Femur (tissue), 1 donor: ENCODE measurements around the gene NIPAL4.
"Not testable (repeated sequence)": the region's sequence is repeated elsewhere in the genome, so short reads cannot be mapped to it uniquely, and the experiment has no call there.

Experiments
- DNase-seq: peaks from one replicate; pipeline ENCODE4 v3.0.0-alpha.2; 2017

Gene NIPAL4

GRCh38 chr5:157463621-157464518 is 3.9 kb downstream of the NIPAL4 start:
- DNase-seq = no peak

DNA sequence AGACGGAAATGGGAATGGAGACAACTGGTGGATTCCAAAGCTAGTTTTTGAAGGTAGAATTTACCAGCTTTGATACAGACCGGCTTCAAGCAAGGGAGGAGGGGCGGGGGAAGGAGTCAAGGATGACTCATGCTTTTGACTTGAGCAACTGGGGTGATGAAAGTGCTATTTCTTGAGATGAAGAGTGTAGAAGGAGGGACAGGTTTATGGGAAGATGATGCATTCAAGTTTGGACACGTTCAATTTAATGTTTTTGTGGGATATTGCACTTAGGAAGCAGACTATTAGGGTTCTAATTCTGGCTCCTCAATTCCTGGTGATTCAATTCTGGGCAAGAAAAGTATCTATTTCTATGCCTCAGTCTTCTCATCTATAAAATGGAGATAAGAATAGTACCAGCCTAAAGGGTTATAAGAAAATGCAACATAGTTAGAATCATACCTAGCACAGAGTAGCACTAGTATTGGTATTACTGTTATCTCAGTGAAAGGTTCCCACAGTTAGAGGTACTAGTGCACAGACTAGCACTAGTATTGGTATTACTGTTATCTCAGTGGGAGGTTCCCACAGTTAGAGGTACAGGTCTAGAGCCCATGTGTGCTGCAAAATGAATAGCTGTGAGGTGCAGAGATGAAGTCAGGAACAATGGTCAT is 4.6 kb downstream of the NIPAL4 start:
- no peak for DNase-seq

- no peak for DNase-seq
Measured at GRCh38 chr5:157468293-157468965, 8.4 kb downstream of the NIPAL4 start.

- DNase-seq = no peak
Measured at GRCh38 chr5:157469073-157469472, 9.1 kb downstream of the NIPAL4 start.

GRCh38 chr5:157469687-157470086 is 9.7 kb downstream of the NIPAL4 start:
- DNase-seq = no peak

DNA sequence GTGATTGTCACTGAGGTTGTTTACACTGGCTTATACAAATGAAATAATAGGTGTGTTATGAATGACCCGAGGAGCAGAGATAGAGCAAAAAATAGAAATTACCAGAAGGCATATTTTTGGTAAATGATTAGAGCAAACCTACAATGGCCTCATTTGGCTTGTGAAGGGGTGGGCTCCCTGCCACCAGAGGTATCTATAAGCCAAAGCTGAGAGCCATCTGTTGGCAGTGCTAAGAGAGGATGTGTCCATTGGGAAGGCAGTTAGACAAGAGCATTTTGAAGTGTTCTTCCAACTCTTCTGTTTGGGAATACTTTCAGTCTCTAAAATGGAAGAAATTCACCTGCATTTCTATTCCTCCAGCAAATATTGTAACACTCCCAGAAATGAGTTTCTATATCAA is 10.6 kb downstream of the NIPAL4 start:
- DNase-seq = no peak

DNA sequence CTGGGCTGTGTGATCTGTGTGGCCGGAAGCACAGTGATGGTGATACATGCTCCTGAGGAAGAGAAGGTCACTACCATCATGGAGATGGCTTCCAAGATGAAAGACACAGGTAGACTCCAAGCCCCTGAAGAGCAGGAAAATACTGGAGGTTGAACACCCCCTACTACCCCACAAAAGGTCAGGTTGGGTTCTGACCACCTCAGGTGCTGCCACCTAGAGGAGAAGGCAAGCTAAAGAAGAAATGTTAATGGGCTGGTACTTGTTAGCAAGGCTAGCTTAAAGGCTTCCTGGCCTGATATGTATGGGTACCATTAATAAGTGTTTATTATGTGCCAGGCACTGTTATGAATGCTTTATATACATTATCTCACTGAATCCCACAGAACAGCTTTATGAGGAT is 11.7 kb downstream of the NIPAL4 start:
- DNase-seq = no peak

- no peak for DNase-seq
Measured at GRCh38 chr5:157473383-157474320, 13.6 kb downstream of the NIPAL4 start.

DNA sequence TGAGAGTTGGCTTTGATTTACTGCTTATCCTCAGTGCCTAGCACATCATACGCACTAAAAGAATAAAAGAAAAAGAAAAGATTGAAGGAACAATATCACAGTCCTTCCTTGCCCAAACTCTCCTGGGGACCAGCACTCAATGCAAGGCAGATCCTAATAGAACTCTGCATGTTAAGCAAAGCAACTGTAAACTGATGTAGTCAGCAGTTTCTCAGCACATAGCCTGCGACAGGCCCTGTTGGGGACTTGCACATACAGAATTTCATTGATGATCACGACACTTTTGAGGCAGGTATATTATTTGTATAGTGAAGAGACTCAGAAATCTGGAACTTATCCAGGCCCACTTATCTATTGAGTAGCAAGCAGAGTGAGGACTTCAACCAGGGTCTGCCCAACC is 15.4 kb downstream of the NIPAL4 start:
- DNase-seq = no peak

DNA sequence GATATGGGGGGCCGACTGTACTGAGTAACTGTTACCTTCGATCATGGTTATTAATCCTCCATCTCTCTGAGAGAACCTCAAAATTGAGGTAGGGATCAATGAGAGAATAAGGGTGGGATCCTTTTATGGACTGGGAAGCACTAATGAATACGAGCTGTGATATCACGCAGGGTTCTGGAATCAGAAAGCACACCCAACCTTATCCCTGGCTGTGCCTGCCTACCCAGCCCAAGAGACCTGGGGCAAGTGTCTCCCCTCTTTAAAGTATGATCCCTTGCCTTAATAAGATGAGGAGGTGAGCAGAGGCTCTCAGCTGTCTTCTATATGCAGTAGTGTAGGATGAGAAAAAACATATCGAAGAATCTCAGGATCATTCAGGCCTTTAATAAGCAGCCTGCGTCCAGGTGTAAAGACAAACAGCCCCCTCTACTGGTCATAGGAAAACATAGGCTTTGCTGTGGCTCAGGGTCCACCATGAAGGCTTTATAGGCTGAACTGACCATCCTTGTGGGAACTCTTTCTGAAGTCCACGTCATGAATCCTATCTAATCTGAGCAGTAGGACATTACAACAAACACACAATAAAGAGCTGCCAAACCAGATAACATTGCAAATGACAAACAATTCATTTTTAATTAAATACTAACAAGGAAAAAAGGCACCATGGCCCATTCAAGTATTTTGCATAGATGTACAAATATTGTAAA is 16.8 kb downstream of the NIPAL4 start:
- peak; percentile 52 for DNase-seq

DNA sequence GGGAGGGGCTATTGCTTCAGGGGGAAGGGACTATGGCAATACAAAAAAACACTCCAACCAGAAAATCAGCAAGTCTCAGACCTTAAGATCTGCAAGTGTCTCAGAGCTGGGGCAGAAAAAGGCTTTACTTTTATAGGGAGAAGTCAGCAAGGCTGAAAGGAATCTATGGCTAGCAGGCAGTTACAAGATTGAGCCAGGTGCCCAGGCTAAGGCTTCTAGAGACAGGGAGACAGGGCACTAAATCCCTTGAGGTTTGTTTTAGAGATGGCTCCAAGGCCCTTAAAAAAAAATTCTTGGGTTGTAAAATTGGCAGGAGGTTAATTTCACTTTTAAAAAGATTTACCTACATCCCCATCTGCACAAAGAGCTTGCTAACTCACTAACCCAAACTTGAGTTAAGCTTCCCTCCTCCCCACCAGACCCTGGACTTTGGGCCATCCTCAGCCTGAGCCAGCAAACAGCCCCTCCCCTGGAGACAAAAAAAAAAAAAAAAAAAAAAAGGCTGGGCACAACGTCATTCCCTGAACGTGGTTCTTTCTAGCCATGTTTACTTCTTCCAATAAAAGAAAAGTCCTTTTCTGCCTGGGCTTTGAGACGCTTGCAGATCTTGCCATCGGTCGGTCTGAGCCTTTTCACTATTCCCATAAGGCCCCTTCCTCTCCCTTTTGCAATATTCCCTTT is 17.9 kb downstream of the NIPAL4 start:
- DNase-seq = no peak

GRCh38 chr5:157478726-157479125 is 18.7 kb downstream of the NIPAL4 start:
- no peak for DNase-seq

DNA sequence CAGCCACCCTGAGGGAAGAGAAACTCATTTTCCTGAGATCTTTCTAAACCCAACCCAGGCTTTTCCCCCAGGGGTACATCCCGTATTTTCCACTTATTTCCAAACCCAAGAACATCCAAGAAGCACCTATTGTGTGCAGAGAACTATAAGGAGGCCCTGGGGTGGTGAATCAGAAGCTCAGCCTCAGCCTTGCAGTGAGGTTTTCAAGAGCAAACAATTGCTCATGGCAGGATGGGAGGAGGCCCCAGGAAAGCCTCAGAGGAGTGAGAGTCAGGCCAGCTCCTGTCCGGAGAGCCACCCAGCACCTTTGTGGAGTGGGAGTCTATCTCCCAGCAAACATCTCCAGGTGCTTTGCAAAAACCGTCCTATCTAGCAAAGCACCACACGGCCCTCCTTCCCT is 19.2 kb downstream of the NIPAL4 start:
- DNase-seq = no peak

DNA sequence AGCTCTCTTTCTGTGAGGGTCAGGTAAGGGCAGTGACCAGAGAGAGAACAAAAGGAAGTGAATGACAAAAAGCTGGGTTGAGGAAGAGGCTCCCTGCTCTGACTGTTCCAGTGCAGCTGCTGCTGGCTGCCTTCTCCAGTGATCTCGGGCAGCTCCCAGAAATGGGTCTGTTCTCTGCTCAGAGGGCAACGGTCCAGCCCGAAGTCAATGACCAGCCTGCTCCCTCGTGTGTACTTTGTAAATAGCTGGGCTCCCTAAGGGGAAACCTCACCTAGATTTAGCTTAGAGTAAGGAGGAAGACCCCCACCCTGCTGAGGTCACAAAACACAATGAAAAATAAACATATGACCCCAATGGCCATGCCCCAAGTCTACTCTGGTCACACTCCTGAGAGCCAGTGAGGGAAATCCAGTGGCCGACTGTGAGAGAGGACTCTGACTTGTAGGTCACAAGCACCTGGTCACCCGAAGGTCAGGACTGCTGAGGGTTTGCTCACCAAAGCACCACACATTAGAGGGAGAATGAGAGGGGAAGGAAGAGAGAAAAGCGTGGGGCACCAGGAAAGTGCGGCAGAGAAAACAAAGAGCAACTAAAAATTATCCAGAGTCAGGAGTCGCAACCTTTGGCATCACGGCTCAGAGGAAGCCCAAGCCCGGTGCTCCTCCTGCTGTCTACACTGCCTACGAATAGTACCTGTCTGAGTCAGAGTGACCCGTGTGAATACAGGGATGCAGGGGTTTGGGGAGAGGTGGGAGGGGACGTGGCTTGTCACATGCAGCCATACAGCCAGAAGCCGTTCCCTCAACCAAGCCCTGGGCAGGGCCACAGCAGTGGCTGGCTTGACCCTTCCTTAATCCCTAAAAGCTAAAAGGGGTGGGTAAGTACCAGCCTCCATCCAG is 19.8 kb downstream of the NIPAL4 start:
- DNase-seq = no peak

DNA sequence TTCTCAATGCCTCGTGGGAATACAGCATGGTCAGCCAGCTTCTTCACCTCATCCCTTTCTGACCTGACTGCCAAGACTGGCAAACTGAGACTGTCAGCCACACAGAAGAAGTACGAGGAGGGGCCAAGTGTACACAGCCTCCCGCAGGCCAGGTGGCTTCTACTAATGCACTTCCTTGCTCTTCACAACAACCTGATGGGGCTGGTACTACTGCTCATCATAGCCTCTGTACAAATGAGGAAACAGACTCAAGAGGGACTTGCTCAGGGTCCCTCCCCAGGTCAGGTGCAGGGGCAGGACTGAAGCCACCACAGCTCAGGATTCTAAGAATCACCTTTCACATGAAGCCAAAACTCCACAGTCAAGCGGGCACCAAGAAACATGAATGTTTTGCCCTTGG is 21.3 kb downstream of the NIPAL4 start:
- no peak for DNase-seq

- no peak for DNase-seq
Measured at GRCh38 chr5:157481666-157482065, 21.7 kb downstream of the NIPAL4 start.

DNA sequence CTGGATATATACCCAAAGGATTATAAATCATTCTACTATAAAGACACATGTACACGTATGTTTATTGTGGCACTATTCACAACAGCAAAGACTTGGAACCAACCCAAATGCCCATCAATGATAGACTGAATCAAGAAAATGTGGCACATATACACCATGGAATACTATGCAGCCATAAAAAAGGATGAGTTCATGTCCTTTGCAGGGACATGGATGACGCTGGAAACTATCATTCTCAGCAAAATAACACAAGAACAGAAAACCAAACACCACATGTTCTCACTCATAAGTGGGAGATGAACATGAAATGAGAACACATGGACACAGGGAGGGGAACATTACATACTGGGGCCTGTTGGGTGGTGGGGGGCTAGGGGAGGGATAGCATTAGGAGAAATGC is 22.7 kb downstream of the NIPAL4 start:
- DNase-seq = not testable (repeated sequence)

DNA sequence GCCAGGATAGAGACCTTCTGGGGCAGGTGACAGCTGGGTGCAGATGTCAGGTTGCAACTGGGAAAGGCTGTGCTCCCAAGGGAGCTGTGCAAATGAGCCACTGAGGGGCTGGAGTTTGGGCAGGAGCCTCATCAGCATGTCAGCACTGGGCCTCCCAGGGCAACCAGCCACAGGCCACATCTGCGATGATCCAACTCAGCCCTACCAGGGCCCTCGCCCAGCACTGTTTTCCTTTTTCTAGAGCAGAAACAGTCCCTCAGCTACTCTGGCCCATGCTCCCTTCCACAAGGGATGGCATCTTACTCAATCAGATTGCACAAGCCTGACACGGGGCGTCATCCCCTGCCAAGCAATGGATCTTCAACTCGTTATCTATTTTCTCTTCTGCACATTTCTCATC is 24.8 kb downstream of the NIPAL4 start:
- DNase-seq = no peak

- DNase-seq = no peak
Measured at GRCh38 chr5:157485340-157485739, 25.3 kb downstream of the NIPAL4 start.

- no peak for DNase-seq
Measured at GRCh38 chr5:157485811-157486210, 25.8 kb downstream of the NIPAL4 start.
